MM.1S (cell line): ENCODE measurements around the gene MAPK11.

Source experiments
- DNase-seq: peaks from one replicate; pipeline ENCODE4 v3.0.0-alpha.2; 2015
- H2AFZ ChIP-seq: fragments of 300-600 bp; sonication (generic); 2 replicates; pipeline ENCODE4 v1.6.0; 2016; ENCODE audit warnings: antibody characterized with exemption, low read length
- H3F3A ChIP-seq: fragments of 300-600 bp; sonication (generic); 2 replicates; pipeline ENCODE4 v1.6.1; 2016; ENCODE audit warnings: mild to moderate bottlenecking, antibody characterized with exemption, low read length, moderate library complexity, mixed read lengths; ENCODE audit not compliant: insufficient read depth
- H3K27ac ChIP-seq: fragments of 300-600 bp; sonication (generic); 2 replicates; pipeline ENCODE4 v1.5.1; 2016; ENCODE audit warnings: mild to moderate bottlenecking, low read length
- H3K27me3 ChIP-seq: fragments of 300-600 bp; sonication (generic); replicated peaks from 2 replicates; pipeline ENCODE4 v1.6.0; 2016; ENCODE audit warnings: low read length; ENCODE audit not compliant: insufficient read depth
- H3K36me3 ChIP-seq: fragments of 300-600 bp; sonication (generic); replicated peaks from 2 replicates; pipeline ENCODE4 v1.6.1; 2016; ENCODE audit warnings: mild to moderate bottlenecking, low read length, mixed read lengths; ENCODE audit not compliant: insufficient read depth
- H3K4me1 ChIP-seq: fragments of 300-600 bp; sonication (generic); 2 replicates; pipeline ENCODE4 v1.6.1; 2016; ENCODE audit warnings: low read length, mixed read lengths
- H3K4me2 ChIP-seq: fragments of 300-600 bp; sonication (generic); 2 replicates; pipeline ENCODE4 v1.6.0; 2016; ENCODE audit warnings: low read depth, low read length
- H3K4me3 ChIP-seq: fragments of 300-600 bp; sonication (generic); 2 replicates; pipeline ENCODE4 v1.5.1; 2016; ENCODE audit warnings: low read length, mixed read lengths
- H3K79me2 ChIP-seq: fragments of 300-600 bp; sonication (generic); 2 replicates; pipeline ENCODE4 v1.6.1; 2016; ENCODE audit warnings: mixed run types, low read length, mixed read lengths
- H3K9ac ChIP-seq: fragments of 300-600 bp; sonication (generic); 2 replicates; pipeline ENCODE4 v1.6.1; 2016; ENCODE audit warnings: low read length, mixed read lengths
- H3K9me2 ChIP-seq: fragments of 300-600 bp; sonication (generic); replicated peaks from 2 replicates; pipeline ENCODE4 v1.6.1; 2016; ENCODE audit warnings: mild to moderate bottlenecking, low read length, mixed read lengths; ENCODE audit not compliant: insufficient read depth
- H3K9me3 ChIP-seq: fragments of 300-600 bp; sonication (generic); replicated peaks from 2 replicates; pipeline ENCODE4 v1.6.1; 2016; ENCODE audit warnings: mild to moderate bottlenecking, low read length, mixed read lengths; ENCODE audit not compliant: insufficient read depth
- H4K20me1 ChIP-seq: fragments of 300-600 bp; sonication (generic); 2 replicates; pipeline ENCODE4 v1.6.1; 2016; ENCODE audit warnings: mild to moderate bottlenecking, low read length, moderate library complexity, mixed read lengths; ENCODE audit not compliant: insufficient read depth
- CTCF ChIP-seq: fragments of 300-600 bp; sonication (generic); IDR thresholded peaks from 2 replicates; pipeline ENCODE4 v1.5.1; 2016; ENCODE audit warnings: antibody characterized with exemption, low read length, mixed read lengths
- EZH2 ChIP-seq: fragments of 300-600 bp; sonication (generic); optimal IDR thresholded peaks from 2 replicates; pipeline ENCODE3; 2017; ENCODE audit warnings: low read depth, mild to moderate bottlenecking, antibody characterized with exemption, low read length, mixed read lengths
- EZH2phosphoT487 ChIP-seq: fragments of 300-600 bp; sonication (generic); IDR thresholded peaks from 2 replicates; pipeline ENCODE4 v1.6.1; 2018; ENCODE audit warnings: antibody characterized with exemption, low read length

MAPK11 gene

GRCh38 chr22:50226875-50227165, 43.4 kb downstream of the MAPK11 start:
- no peak for TF ChIP-seq EZH2phosphoT487
- no peak for TF ChIP-seq EZH2
- TF ChIP-seq CTCF, result no peak
- no peak overlapping the region for H3K4me2 ChIP-seq
- H3K9me2 ChIP-seq, result no peaks in the 10 kb centered on the region
- H3K9me3 ChIP-seq, result no peaks in the 10 kb centered on the region
- H3K4me1 ChIP-seq, result no peaks in the 10 kb centered on the region
- no peaks in the 10 kb centered on the region for H3K27me3 ChIP-seq
- H3K36me3 ChIP-seq, result no peaks in the 10 kb centered on the region
- no peak overlapping the region for H3K27ac ChIP-seq
- 0 out of 2 replicates have a peak, but pooled peaks cover 5% of the 10 kb centered on the region for H3K79me2 ChIP-seq
- no peak for DNase-seq
- H3K4me3 ChIP-seq, result no peak overlapping the region
- H4K20me1 ChIP-seq, result no peaks in the 10 kb centered on the region
- no peaks in the 10 kb centered on the region for H3F3A ChIP-seq
- H3K9ac ChIP-seq, result no peak overlapping the region
- no peak overlapping the region for H2AFZ ChIP-seq

GRCh38 chr22:50226063-50226874, 43.9 kb downstream of the MAPK11 start:
- Histone ChIP-seq H3K27ac (no peak overlapping the region), H3K27me3 (no peaks in the 10 kb centered on the region), H3K9me2 (no peaks in the 10 kb centered on the region), H2AFZ (no peak overlapping the region), H3K4me2 (no peak overlapping the region), H3K79me2 (0 out of 2 replicates have a peak, but pooled peaks cover 5% of the 10 kb centered on the region), H3K9ac (no peak overlapping the region), H3K4me3 (no peak overlapping the region), H3K4me1 (no peaks in the 10 kb centered on the region), H3K36me3 (no peaks in the 10 kb centered on the region), H3F3A (no peaks in the 10 kb centered on the region), H4K20me1 (no peaks in the 10 kb centered on the region), H3K9me3 (no peaks in the 10 kb centered on the region)
- no peak for DNase-seq
- TF ChIP-seq EZH2 (no peak), EZH2phosphoT487 (no peak), CTCF (no peak)

- H3K27me3 ChIP-seq, result no peaks in the 10 kb centered on the region
- no peak for TF ChIP-seq EZH2phosphoT487
- TF ChIP-seq EZH2, result no peak
- TF ChIP-seq CTCF, result no peak
- 0 out of 2 replicates have a peak, but pooled peaks cover 5% of the 10 kb centered on the region for H3K79me2 ChIP-seq
- H3K9me3 ChIP-seq, result no peaks in the 10 kb centered on the region
- H3K4me2 ChIP-seq, result no peak overlapping the region
- H3K9me2 ChIP-seq, result no peaks in the 10 kb centered on the region
- H3K27ac ChIP-seq, result no peak overlapping the region
- H3K9ac ChIP-seq, result no peak overlapping the region
- H3K4me1 ChIP-seq, result no peaks in the 10 kb centered on the region
- H3F3A ChIP-seq, result no peaks in the 10 kb centered on the region
- DNase-seq, result no peak
- H3K36me3 ChIP-seq, result no peaks in the 10 kb centered on the region
- no peak overlapping the region for H3K4me3 ChIP-seq
- no peaks in the 10 kb centered on the region for H4K20me1 ChIP-seq
- H2AFZ ChIP-seq, result no peak overlapping the region
Observed at GRCh38 chr22:50225200-50225969, 44.8 kb downstream of the MAPK11 start.
